Brain pericyte (primary cell): ENCODE measurements around the gene PRKCH.
"Not testable (repeated sequence)": the region's sequence is repeated elsewhere in the genome, so short reads cannot be mapped to it uniquely, and the experiment has no call there.

Experiments used
- DNase-seq: peaks from one replicate; pipeline ENCODE4 v3.0.0-alpha.2; 2012; ENCODE audit warnings: low read depth, low spot score

The PRKCH gene

DNA sequence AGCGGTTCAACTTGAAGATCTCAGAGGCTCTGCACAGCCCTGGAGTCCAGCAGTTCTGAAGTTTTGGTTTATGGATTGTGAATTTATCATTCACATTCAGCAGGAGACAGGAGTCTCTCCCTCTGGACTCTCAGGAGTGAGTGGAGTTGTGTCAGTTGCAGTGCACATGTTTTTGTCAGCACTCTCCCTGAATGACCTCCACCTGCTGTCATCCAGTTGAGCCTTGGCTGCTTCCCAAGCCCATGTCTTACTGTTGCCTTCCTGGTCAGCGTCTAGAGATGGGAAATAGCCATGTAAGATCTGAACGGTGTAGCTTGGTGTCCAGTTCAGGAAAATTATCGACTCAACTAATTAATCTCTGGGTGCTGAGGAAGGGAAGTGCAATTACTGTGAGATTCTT is 133.2 kb downstream of the PRKCH start:
- DNase-seq: no peak

DNA sequence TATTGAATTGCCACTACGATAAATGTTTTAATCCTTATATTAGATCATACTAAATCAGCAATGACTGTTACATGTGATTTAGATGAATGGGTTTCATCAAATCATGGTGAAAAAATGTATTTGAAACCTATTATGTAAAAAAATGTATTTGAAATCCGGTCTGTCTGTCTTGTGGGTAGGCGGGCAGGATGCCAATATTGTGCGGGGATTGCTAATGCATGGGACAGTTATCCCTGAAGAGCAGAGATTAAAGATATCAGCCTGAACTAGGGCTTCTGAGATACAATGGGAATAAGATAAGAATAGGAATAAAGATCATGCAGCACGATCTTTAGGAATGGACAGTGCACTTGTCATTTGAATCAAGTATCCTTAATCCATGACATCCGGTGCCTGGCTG is 134.0 kb downstream of the PRKCH start:
- DNase-seq: no peak

DNA sequence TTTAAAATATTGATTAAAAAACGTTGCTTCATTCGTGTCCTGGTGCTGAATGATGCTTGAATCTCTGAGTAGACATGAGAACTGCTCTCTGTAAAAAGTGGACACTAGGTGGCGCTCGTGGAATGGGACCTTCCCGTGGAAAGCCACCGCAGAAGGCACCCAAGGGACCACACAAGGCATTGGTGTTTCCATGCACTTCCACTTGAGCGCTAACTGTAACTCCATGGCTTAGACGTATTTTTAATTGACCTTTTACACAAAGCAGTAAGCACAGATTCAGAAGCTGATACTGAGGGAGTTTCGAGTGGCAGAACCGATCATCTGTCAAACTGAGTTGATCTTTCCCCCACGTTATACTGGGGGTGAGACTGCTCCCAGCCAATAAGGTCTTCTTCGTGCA is 135.3 kb downstream of the PRKCH start:
- DNase-seq: no peak

DNA sequence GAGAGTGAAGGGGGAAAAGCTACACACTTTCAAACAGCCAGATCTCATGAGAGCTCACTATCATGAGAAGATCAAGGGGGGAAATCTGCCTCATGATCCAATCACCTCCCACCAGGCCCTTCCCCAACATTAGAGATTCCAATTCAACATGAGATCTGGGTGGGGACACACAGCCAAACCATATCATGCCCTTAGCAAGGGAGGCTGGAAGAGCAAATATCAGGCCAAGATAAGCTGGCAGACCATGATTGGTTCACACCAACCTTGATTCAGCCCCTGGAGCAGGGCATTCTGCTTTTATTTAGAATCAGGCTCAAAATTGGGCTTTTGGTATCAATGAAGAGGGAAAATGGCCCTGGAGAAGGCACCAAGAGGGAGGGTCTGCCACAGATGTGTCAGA is 137.4 kb downstream of the PRKCH start:
- DNase-seq: no peak

- DNase-seq: no peak
Measured at GRCh38 chr14:61459229-61459628, 137.8 kb downstream of the PRKCH start.

DNA sequence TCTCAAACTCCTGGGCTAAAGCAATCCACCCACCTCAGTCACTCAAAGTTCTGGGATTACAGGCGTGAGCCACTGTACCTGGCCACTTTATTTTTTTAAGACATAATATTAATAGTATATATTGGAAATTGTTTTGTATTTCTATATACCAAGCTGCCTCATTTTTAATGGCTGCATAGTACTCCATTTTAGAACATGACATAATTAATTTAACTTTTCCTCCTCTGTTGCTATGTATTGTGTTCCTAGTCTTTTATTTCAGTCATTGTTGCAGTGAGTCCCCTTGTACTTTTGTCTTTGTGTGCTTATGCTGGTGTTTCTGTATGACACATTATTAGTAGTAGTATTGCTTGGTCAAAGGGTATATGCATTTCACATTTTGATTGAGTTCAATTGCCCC is 138.7 kb downstream of the PRKCH start:
- DNase-seq: no peak

DNA sequence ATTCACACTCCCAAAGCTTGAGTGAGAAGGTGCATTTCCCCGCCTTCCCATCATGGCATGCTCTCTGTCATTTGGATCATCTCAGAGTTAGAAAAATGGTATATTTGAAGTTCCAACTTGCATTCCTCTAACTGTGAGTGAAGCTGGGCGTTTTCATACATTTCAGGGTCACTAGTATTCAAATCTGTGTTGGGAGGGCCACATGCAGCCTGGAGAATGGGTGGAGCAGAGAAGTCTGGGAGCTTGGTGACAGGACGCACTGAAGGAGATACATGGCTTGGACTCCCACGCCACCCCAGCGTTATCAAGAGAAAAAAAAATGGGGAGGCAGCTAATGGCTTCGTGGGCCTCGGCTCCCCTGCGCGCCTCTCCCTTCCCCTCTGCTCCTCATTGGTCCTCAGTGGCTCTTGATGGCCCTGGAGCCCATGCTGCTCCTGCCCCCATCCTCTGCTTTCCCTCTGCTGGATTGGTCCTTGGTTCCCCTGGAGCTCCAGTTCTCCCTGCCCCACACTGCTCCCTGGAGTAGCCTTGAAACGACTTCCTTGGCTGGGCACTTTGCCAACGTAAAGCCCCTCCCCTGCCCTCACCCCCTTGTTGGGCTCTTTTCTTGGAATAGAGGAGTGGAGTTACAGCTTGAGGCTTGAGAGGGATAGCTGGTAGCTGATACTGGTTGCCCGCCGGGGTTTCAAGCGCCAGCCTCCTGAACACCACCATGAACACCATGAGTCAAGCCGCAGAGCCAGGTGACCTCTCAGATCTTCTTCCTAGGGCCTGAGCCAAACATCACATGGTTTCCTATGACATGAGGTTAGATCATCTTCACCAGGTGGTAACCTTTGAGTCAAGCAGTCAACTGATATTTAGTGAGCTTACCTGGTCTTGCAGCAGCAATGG is 139.6 kb downstream of the PRKCH start:
- no peak for DNase-seq

DNA sequence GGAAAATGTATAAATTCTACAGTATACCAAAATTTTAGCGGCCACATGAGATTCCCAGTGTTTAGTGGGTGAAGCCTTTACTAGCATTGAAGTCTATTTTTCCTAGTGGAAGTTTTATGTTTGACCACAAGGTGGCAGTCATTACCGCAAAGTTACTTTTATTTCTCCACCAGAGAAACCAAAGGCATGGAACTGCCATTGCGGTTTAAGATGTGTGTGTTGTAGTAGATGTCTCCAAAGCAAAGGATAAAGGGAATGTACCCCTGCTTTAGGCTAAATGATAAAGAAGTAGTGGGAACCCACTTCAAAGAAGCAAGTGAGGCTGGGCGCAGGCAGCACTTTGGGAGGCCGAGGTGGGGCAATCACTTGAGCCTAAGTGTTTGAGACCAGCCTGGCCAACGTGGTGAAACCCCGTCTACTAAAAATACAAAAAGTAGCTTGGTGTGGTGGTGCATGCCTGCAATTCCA is 140.5 kb downstream of the PRKCH start:
- DNase-seq: peak; percentile 46

DNA sequence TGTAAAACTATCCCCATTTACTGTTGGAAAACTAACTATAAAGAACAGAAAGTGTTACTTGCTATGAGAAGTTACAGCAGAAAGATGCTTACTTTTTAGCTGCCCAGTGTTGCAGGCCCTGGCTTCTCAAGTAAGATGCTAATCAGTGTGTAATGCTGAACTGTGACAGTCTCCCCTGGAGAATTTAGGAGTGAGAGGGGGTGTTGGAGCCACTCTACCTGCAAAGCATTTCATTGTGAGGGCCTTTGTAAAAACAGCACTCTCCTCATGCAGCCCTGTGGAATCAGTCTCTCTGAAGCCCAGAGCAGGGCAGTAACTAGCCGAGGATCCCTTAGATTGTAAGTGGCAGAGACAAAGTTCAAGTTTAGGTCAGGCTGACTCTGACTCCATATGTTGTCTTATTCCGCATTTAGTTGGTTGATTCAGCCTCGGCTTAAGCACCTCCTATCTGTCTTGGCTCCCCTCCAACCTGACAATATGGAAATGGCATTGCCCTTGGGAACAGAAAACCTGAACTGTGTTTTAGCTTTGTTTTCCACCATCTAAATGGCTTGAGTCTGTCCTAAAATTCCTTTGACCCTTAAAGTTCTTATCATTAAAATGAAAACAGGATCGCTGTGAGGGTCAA is 141.3 kb downstream of the PRKCH start:
- peak; percentile 54 for DNase-seq

DNA sequence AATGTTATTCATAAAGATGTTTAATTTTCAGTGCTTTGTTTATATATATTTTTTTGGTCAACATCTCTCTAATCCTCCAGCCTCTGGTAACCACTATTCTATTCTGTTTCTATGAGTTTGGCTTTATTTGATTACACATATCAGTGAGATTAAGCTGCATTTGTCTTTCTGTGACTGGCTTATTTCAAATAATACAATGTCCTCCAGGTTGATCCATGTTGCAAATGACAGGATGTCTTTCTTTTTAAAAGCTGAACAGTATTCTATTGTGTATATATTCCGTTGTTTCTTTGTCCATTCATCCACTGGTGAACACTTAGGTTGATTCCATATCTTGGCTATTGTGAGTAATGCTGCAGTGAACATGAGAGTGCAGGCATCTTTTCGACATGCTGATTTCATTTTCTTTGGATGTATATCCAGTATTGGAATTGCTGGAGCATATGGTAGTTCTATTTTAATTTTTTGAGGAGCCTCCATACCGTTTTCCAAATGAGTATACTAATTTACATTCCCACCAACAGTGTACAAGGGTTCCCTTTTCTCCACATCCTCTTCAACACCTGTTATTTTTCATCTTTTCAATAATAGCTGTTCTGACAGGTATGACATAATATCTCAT is 142.4 kb downstream of the PRKCH start:
- no peak for DNase-seq

DNA sequence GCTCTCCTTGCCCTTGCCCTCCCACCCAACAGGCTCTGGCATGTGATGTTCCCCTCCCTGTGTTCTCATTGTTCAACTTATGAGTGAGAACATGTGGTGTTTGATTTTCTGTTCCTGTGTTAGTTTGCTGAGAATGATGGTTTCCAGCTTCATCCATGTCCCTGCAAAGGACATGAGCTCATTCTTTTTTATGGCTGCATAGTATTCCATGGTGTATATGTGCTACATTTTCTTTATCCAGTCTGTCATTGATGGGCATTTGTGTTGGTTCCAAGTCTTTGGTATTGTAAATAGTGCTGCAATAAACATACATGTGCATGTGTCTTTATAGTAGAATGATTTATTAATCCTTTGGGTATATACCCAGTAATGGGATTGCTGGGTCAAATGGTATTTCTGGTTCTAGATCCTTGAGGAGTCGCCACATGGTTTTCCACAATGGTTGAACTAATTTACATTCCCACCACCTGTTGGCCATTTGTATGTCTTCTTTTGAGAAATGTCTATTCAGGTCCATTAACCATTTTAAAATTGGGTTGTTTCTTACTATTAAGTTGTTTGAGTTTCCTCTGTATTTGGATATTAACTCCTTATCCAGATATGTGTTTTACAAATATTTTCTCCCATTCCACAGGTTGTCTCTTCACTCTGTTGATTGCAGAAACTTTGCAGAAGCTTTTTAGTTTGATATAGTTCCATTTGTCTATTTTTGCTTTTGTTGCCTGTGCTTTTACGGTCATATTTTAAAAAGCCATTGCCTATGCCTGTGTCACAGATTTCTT is 143.4 kb downstream of the PRKCH start:
- DNase-seq: not testable (repeated sequence)

DNA sequence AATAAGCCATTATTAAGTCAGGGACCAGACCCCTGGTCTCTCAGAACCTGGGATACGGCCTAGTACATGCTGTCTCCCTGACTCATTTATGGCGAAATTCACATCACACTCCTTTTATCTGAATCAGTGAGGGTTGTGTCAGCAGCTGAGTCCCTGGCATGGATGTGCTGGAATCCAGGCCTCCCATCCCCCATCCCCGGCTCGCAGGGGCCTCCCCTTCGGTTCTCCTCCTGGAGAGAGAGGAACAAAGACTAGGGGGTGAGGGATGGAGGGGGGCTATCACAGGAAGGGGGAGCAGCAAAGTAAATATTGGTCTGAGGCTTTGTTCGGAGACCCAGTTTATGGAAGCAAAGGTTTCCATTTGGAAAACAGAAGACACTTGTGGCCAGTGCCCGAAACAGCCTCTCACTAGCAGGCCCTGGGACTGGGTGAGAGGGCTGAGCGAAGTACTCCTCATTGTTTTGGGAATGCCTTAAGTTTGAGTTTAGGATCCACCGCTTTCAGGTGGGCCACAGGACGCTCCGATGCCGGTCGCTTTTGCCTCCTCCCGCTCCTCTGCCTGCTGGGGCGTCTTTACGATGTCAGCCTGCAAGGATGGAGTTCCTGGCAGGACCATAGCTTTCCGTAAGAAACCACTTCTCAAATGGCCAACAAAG is 145.0 kb downstream of the PRKCH start:
- peak; percentile 46 for DNase-seq

DNA sequence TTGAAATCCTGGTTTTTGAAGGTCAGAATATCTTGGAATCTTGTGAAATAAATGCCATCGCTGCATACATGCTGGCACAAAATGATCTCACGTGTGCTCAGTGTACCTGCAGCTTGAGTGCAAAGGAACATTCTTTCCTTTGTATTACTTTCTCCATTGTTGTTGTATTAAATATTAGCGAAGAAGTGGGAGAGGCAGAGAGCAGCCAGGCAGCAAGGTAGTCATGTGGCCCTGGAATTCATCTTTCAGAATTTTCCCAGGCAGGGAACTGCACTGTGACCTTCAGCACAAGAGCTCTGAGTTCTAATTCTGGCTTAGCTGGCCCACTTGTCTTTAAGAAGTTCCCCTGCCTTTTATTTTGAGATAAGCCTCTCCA is 145.5 kb downstream of the PRKCH start:
- DNase-seq: no peak

- DNase-seq: no peak
Measured at GRCh38 chr14:61467296-61467695, 145.9 kb downstream of the PRKCH start.

DNA sequence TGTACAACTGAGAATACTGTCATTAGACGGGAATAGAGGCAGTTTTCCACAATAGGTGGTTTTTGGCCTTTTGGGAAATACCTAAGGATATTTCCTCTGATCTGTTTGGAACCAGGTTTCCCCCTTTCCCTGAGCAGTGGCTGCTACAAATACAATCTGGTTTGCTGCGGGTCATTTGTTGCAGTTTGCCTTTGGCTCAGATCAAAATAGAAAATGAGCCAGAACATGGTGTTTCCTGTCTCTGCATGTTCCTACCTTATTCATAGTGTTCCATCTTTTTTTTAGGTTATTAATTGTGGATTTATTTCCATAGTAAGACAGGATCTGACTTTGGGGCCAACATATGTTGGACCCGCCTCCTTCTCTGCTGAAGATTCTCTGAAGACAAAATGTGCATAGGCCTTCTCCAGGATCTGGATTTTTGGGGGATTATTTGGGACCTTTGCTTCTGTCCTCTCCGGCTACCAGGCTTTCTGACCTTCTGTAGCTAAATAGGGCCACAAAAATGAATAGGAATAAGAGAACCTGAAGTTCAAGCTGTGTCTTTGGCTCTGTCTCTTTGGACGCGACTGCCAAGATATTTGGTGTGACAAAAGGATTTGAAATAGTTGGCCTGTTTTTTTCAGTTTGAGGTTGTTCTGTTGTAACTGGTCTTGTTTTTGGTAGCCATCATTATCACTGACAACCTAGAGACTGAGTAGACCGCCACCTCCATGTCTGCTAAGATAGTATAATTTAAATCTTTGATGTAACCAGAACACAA is 146.9 kb downstream of the PRKCH start:
- DNase-seq: no peak

GRCh38 chr14:61469781-61470180 is 148.4 kb downstream of the PRKCH start:
- no peak for DNase-seq

DNA sequence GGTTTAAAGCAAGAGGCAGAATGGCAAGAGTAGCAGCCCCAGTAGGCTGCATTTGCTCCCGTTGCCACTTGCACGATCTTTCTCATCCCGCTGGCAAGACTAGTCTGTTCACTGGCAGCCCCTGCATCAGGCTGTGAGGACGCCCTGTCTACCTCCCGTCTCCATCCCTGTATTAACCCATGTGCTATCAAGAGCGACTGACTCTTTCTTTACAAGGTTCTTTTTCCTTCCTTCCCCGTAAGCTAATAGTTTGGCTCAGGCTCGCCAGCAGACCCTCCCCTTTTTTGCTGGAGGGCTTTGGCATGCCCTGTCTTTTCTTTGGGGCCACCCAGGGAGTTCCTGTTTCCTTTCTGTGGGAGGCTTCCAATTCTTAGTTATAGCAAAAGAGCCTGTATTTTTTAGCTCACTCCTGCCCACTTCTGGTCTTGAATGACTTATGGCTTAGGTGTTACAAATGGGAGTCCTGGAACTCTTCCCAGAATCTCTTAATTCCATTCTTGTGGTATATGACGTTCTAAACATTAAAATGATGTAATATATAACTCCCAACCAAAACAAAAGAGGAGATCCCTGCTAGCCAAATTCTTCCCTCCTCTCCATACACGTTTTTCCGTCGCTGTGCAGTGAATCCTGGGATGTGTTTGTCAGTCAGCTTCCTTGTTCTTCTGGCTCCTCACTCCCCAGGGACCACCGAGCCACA is 149.0 kb downstream of the PRKCH start:
- DNase-seq: peak; percentile 51

DNA sequence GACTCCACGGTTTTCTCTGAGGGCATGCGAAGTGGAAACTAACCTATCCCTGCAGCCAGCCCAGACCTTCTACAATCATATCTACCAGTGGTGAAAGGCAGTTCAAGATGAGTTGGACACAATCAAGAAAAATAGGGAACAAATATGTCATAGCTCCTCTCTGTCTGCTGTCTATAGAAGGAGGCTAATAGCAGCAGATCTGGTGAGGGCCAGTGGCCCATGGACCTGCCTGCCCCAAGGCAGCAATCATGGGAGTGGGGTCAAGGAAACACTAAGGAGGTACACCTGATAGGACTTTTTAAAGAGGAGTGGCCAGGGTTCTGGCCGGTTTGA is 149.5 kb downstream of the PRKCH start:
- DNase-seq: no peak

GRCh38 chr14:61471297-61472005 is 150.1 kb downstream of the PRKCH start:
- DNase-seq: no peak
